H7 (cell line): ENCODE data around the gene OLFM1. TPM values are rescaled to one million over a fixed set of nuclear protein-coding genes. Genes with fewer than 3 reads are reported as not detected.

Experiments used
- DNase-seq: peaks from one replicate; pipeline ENCODE4 v3.0.0; 2012
- H3K27me3 ChIP-seq: 2 replicates; pipeline ENCODE4 v1.6.0; 2011; ENCODE audit warnings: mild to moderate bottlenecking, low read length; ENCODE audit not compliant: control insufficient read depth, insufficient read depth
- H3K36me3 ChIP-seq: replicated peaks from 2 replicates; pipeline ENCODE4 v1.5.1; 2011; ENCODE audit warnings: low read length; ENCODE audit not compliant: control insufficient read depth, insufficient read depth
- H3K4me3 ChIP-seq: 2 replicates; pipeline ENCODE4 v1.5.1; 2011; ENCODE audit warnings: low read depth, mild to moderate bottlenecking, control low read depth, low read length, moderate library complexity; ENCODE audit not compliant: insufficient read depth
- total RNA-seq: library from RNA; depleted of rRNA; stranded (reverse); fragments of >200 nt; shearing (Covaris generic); gene quantifications from 2 replicates; pipeline ENCODE4 v1.2.3, GENCODE V29; 2014

OLFM1 gene
- total RNA-seq, 1 experiment from 2014 or later: 58.2 TPM

GRCh38 chr9:135099574-135099973 lies 12.1 kb downstream of the OLFM1 start:
- DNase-seq: no peak
- no peaks in the 10 kb centered on the region; the same call in none of the 2 replicates for H3K36me3 ChIP-seq

GRCh38 chr9:135100241-135100681 lies 12.8 kb downstream of the OLFM1 start:
- H3K4me3 ChIP-seq: no peak overlapping the region
- H3K36me3 ChIP-seq: no peaks in the 10 kb centered on the region; the same call in none of the 2 replicates
- DNase-seq: no peak
- no peaks in the 10 kb centered on the region for H3K27me3 ChIP-seq

More at GRCh38 chr9:135099574-135099973, 12.1 kb downstream of the OLFM1 start:
- Histone ChIP-seq H3K27me3 (no peaks in the 10 kb centered on the region), H3K4me3 (no peak overlapping the region)

- DNase-seq: no peak
- Histone ChIP-seq H3K4me3 (no peak overlapping the region), H3K36me3 (no peaks in the 10 kb centered on the region; the same call in 1 of the 2 replicates), H3K27me3 (no peaks in the 10 kb centered on the region)
Measured at GRCh38 chr9:135100725-135101410, 13.4 kb downstream of the OLFM1 start.

- H3K27me3 ChIP-seq: no peaks in the 10 kb centered on the region
- no peak overlapping the region for H3K4me3 ChIP-seq
- no peaks in the 10 kb centered on the region; the same call in 1 of the 2 replicates for H3K36me3 ChIP-seq
- no peak for DNase-seq
Measured at GRCh38 chr9:135101486-135101885, 14.0 kb downstream of the OLFM1 start.

- no peak for DNase-seq
- H3K36me3 ChIP-seq: no peaks in the 10 kb centered on the region; the same call in 1 of the 2 replicates
- H3K27me3 ChIP-seq: no peaks in the 10 kb centered on the region
- H3K4me3 ChIP-seq: no peak overlapping the region
Measured at GRCh38 chr9:135101926-135102325, 14.5 kb downstream of the OLFM1 start.

- Histone ChIP-seq H3K36me3 (no peaks in the 10 kb centered on the region; the same call in 1 of the 2 replicates), H3K4me3 (no peak overlapping the region), H3K27me3 (no peaks in the 10 kb centered on the region)
- DNase-seq: no peak
Measured at GRCh38 chr9:135102331-135102730, 14.9 kb downstream of the OLFM1 start.

- H3K36me3 ChIP-seq: no peaks in the 10 kb centered on the region; the same call in 1 of the 2 replicates
- no peak for DNase-seq
Measured at GRCh38 chr9:135103001-135103446, 15.6 kb downstream of the OLFM1 start.

GRCh38 chr9:135103931-135104639 lies 16.6 kb downstream of the OLFM1 start:
- DNase-seq: no peak
- H3K27me3 ChIP-seq: no peaks in the 10 kb centered on the region
- no peaks in the 10 kb centered on the region; the same call in 1 of the 2 replicates for H3K36me3 ChIP-seq
- no peak overlapping the region for H3K4me3 ChIP-seq

More at GRCh38 chr9:135103001-135103446, 15.6 kb downstream of the OLFM1 start:
- Histone ChIP-seq H3K4me3 (no peak overlapping the region), H3K27me3 (no peaks in the 10 kb centered on the region)

- H3K4me3 ChIP-seq: no peak overlapping the region
- H3K27me3 ChIP-seq: no peaks in the 10 kb centered on the region
- H3K36me3 ChIP-seq: no peaks in the 10 kb centered on the region; the same call in 1 of the 2 replicates
- no peak for DNase-seq
Measured at GRCh38 chr9:135104761-135105160, 17.3 kb downstream of the OLFM1 start.

- no peak for DNase-seq
- Histone ChIP-seq H3K27me3 (no peaks in the 10 kb centered on the region), H3K4me3 (no peak overlapping the region), H3K36me3 (no peaks in the 10 kb centered on the region)
Measured at GRCh38 chr9:135105211-135105745, 17.8 kb downstream of the OLFM1 start.

- Histone ChIP-seq H3K27me3 (no peaks in the 10 kb centered on the region), H3K4me3 (no peak overlapping the region), H3K36me3 (no peaks in the 10 kb centered on the region)
- DNase-seq: peak; percentile 73
Measured at GRCh38 chr9:135105938-135106491, 18.5 kb downstream of the OLFM1 start.

- H3K36me3 ChIP-seq: no peaks in the 10 kb centered on the region
- DNase-seq: peak; percentile 55
- no peak overlapping the region for H3K4me3 ChIP-seq
- no peaks in the 10 kb centered on the region for H3K27me3 ChIP-seq
Measured at GRCh38 chr9:135106551-135107270, 19.2 kb downstream of the OLFM1 start.

- H3K36me3 ChIP-seq: no peaks in the 10 kb centered on the region
- no peaks in the 10 kb centered on the region for H3K27me3 ChIP-seq
- H3K4me3 ChIP-seq: no peak overlapping the region
- DNase-seq: peak; percentile 57
Measured at GRCh38 chr9:135107581-135108235, 20.2 kb downstream of the OLFM1 start.
